B cell (primary cell): Measurements from ENCODE around the gene EPB41L2. TPM values are rescaled to one million over a fixed set of nuclear protein-coding genes. Genes with fewer than 3 reads are reported as not detected.

ENCODE experiments used
- ATAC-seq: fragments of 200-7000 bp; cut with Tn5 transposase; one replicate; pipeline ENCODE4 v1.10.0; 2021; ENCODE audit warnings: low read depth, mild to moderate bottlenecking, moderate number of reproducible peaks, moderate library complexity
- CTCF ChIA-PET: fragments of 350-600 bp; sonication (Branson Sonifier 250); formaldehyde crosslinking; loops from one replicate; lab custom pipeline; 2021; ENCODE audit warnings: antibody characterized with exemption, inconsistent platforms; lab: Charles Lee
- POLR2A ChIA-PET: fragments of 350-600 bp; sonication (Branson Sonifier 250); formaldehyde crosslinking; loops from one replicate; lab custom pipeline; 2021; ENCODE audit warnings: antibody characterized with exemption; lab: Charles Lee
- DNase-seq: peaks from one replicate; pipeline ENCODE4 v3.0.0; 2013
- H2AFZ ChIP-seq: 2 replicates; pipeline ENCODE4 v1.6.1; 2012; ENCODE audit warnings: mild to moderate bottlenecking, low read depth, low read length; ENCODE audit not compliant: insufficient read depth, poor library complexity, severe bottlenecking
- H3K27ac ChIP-seq, 2 donors: 1 replicate in 1 of 2; 2 replicates in 1 of 2; pipeline ENCODE4 v1.5.1; 2012 to 2013; ENCODE audit warnings: low read length in 2 of 2, mild to moderate bottlenecking in 2 of 2, moderate library complexity in 1 of 2
- H3K27me3 ChIP-seq, 4 experiments: fragments of 200-600 bp in 1 of 4; sonication (generic) in 1 of 4; replicated peaks in 1 of 4; 1 replicate in 2 of 4; 2 replicates in 2 of 4; pipeline versions ENCODE4 v1.6.1 to v1.7.0; 2013 to 2016; ENCODE audit warnings: low read length in 3 of 4, mild to moderate bottlenecking in 2 of 4, mixed read lengths in 1 of 4, moderate library complexity in 1 of 4; ENCODE audit not compliant: insufficient read depth in 4 of 4, control insufficient read depth in 3 of 4; ENCODE audit errors: control extremely low read depth in 1 of 4
- H3K36me3 ChIP-seq, 2 experiments: replicated peaks in 1 of 2; 1 replicate in 1 of 2; 2 replicates in 1 of 2; pipeline versions ENCODE4 v1.6.1 to v1.7.1; 2013; ENCODE audit warnings: low read length in 1 of 2; ENCODE audit not compliant: insufficient read depth in 2 of 2, control insufficient read depth in 1 of 2; ENCODE audit errors: control extremely low read depth in 1 of 2, extremely low read depth in 1 of 2
- H3K4me1 ChIP-seq, 2 donors: fragments of 200-600 bp in 1 of 2; sonication (generic) in 1 of 2; 1 replicate in 1 of 2; 2 replicates in 1 of 2; pipeline versions ENCODE4 v1.5.1 to v1.6.1; 2013 to 2017; ENCODE audit warnings: low read length in 2 of 2; ENCODE audit not compliant: control insufficient read depth in 2 of 2, insufficient read depth in 2 of 2
- H3K4me2 ChIP-seq: replicated peaks from 2 replicates; pipeline ENCODE3; 2012; ENCODE audit warnings: mild to moderate bottlenecking, low read depth, low read length; ENCODE audit not compliant: poor library complexity, severe bottlenecking
- H3K4me3 ChIP-seq, 5 experiments: fragments of 200-600 bp in 1 of 5; sonication (generic) in 1 of 5; 1 replicate in 3 of 5; 2 replicates in 2 of 5; pipeline versions ENCODE4 v1.5.1 to v1.7.0; 2011 to 2016; ENCODE audit warnings: low read length in 4 of 5, mild to moderate bottlenecking in 4 of 5, low read depth in 2 of 5, control low read depth in 1 of 5, moderate library complexity in 1 of 5; ENCODE audit not compliant: insufficient read depth in 1 of 5; ENCODE audit errors: control extremely low read depth in 1 of 5, extremely low read depth in 1 of 5
- H3K79me2 ChIP-seq: fragments of 200-600 bp; sonication (generic); one replicate; pipeline ENCODE4 v1.6.0; 2016; ENCODE audit warnings: low read length; ENCODE audit not compliant: control insufficient read depth, insufficient read depth
- H3K9ac ChIP-seq: fragments of 200-600 bp; sonication (generic); 2 replicates; pipeline ENCODE4 v1.6.1; 2017; ENCODE audit warnings: mild to moderate bottlenecking, low read length, moderate library complexity
- H3K9me3 ChIP-seq, 3 donors: one replicate each; pipeline versions ENCODE4 v1.6.1 to v1.7.1; 2013; ENCODE audit warnings: low read length in 2 of 3; ENCODE audit not compliant: control insufficient read depth in 2 of 3, insufficient read depth in 1 of 3; ENCODE audit errors: control extremely low read depth in 1 of 3
- H4K20me1 ChIP-seq: 2 replicates; pipeline ENCODE4 v1.6.0; 2012; ENCODE audit warnings: mild to moderate bottlenecking, low read length; ENCODE audit not compliant: insufficient read depth, control insufficient read depth, poor library complexity, severe bottlenecking
- H3K27ac Mint-ChIP-seq: one replicate; pipeline ENCODE4 v1.8.0; 2021; ENCODE audit warnings: mixed read lengths
- H3K27me3 Mint-ChIP-seq: one replicate; pipeline ENCODE4 v1.8.0; 2021; ENCODE audit warnings: mixed read lengths
- H3K4me1 Mint-ChIP-seq: one replicate; pipeline ENCODE4 v1.8.0; 2021; ENCODE audit warnings: mixed read lengths
- H3K4me3 Mint-ChIP-seq: one replicate; pipeline ENCODE4 v1.8.0; 2021; ENCODE audit warnings: mixed read lengths
- H3K9me3 Mint-ChIP-seq: one replicate; pipeline ENCODE4 v1.8.0; 2022; ENCODE audit warnings: mixed read lengths; ENCODE audit not compliant: insufficient read depth
- CTCF ChIP-seq: fragments of 200-600 bp; IDR thresholded peaks from one replicate; pipeline ENCODE4 v1.8.0; 2022; ENCODE audit warnings: antibody characterized with exemption, mild to moderate bottlenecking
- EZH2 ChIP-seq: IDR thresholded peaks from 2 replicates; pipeline ENCODE4 v1.6.1; 2012; ENCODE audit warnings: borderline replicate concordance, low read depth, mild to moderate bottlenecking, moderate library complexity, low read length; ENCODE audit not compliant: insufficient read depth, poor library complexity, severe bottlenecking
- WGBS: methylation state at CpG from one replicate; pipeline ENCODE4 v1.1.5; 2013; ENCODE audit warnings: missing lambda C conversion rate; ENCODE audit not compliant: insufficient coverage; 5-methylcytosine and 5-hydroxymethylcytosine counted together
- intact Hi-C: fragments of 100-400 bp; cut with micrococcal nuclease; formaldehyde crosslinking; loops from one replicate; pipeline ENCODE4 v1.10.0; 2022
- polyA plus RNA-seq: library from polyadenylated mRNA; depleted of rRNA; stranded (reverse); fragments of >200 nt; gene quantifications from 2 replicates; pipeline ENCODE4 v1.2.3, GENCODE V29; 2012
- total RNA-seq, 2 donors: library from RNA; stranded (reverse); fragments of 120-200 nt in 1 of 2; gene quantifications; 1 replicate in 1 of 2; 2 replicates in 1 of 2; pipeline versions ENCODE4 v1.2.3 to v1.2.4, GENCODE V29; 2013 to 2022

Gene EPB41L2
- total and polyA plus RNA-seq, 2 donors (not counting 1 experiment from before 2014, with no cell fraction given) = 17.8 to 61.0 TPM

- ATAC-seq = no peak
- ChIA-PET CTCF (interaction anchor here (1.3 kb wide), 1 partner anchor 198 kb away, joined by 4 read pairs; no protein-coding TSS in a partner anchor), POLR2A (no interaction called here)
- H3K79me2 ChIP-seq = no peaks in the 10 kb centered on the region
- no peak for DNase-seq
- Mint-ChIP-seq H3K4me3 (no peak overlapping the region), H3K27me3 (no peaks in the 10 kb centered on the region), H3K27ac (no peak overlapping the region), H3K4me1 (no peaks in the 10 kb centered on the region), H3K9me3 (no peaks in the 10 kb centered on the region)
- H3K4me3 ChIP-seq = no peak overlapping the region
- 86% methylated on average over 1 of the region's 3 CpGs for WGBS
- no peak overlapping the region for H2AFZ ChIP-seq
- no peaks in the 10 kb centered on the region for H3K27me3 ChIP-seq
- no peaks in the 10 kb centered on the region for H3K4me1 ChIP-seq
- H3K36me3 ChIP-seq = no peaks in the 10 kb centered on the region
- intact Hi-C loops = no loop called here
- H3K9me3 ChIP-seq = peaks cover 0 to 9% (median 0%) of the 10 kb centered on the region in 3 donors
- TF ChIP-seq CTCF (no peak), EZH2 (no peak)
- H3K4me2 ChIP-seq = no peak overlapping the region
- no peak overlapping the region for H3K9ac ChIP-seq
- H3K27ac ChIP-seq = no peak overlapping the region
- H4K20me1 ChIP-seq = no peaks in the 10 kb centered on the region
These were observed 20.6 kb upstream of the EPB41L2 start for GRCh38 chr6:131083687-131084086.

- no peak overlapping the region for H3K4me3 Mint-ChIP-seq
- H3K4me1 ChIP-seq = no peaks in the 10 kb centered on the region
- ChIA-PET CTCF (no interaction called here), POLR2A (no interaction called here)
- no peak overlapping the region for H3K27ac ChIP-seq
- no peaks in the 10 kb centered on the region for H3K36me3 ChIP-seq
- peaks cover 0 to 9% (median 0%) of the 10 kb centered on the region in 3 donors for H3K9me3 ChIP-seq
- no peak overlapping the region for H3K27ac Mint-ChIP-seq
- H3K79me2 ChIP-seq = no peaks in the 10 kb centered on the region
- no peaks in the 10 kb centered on the region for H3K9me3 Mint-ChIP-seq
- no peak overlapping the region for H3K4me3 ChIP-seq
- intact Hi-C loops = no loop called here
- H2AFZ ChIP-seq = no peak overlapping the region
- H3K4me1 Mint-ChIP-seq = no peaks in the 10 kb centered on the region
- DNase-seq = no peak
- ATAC-seq = no peak
- H3K9ac ChIP-seq = no peak overlapping the region
- peaks cover 3% of the 10 kb centered on the region for H3K27me3 Mint-ChIP-seq
- H3K27me3 ChIP-seq = no peaks in the 10 kb centered on the region
- no peaks in the 10 kb centered on the region for H4K20me1 ChIP-seq
- H3K4me2 ChIP-seq = no peak overlapping the region
- WGBS = no CpG with 5 or more reads among the region's 1 CpG
- no peak for TF ChIP-seq CTCF
- no peak for TF ChIP-seq EZH2
These were observed 19.3 kb upstream of the EPB41L2 start for GRCh38 chr6:131082335-131082734.
